Measurements from ENCODE around the gene SERPINB3.
"Not testable (repeated sequence)": the region's sequence is repeated elsewhere in the genome, so short reads cannot be mapped to it uniquely, and the experiment has no call there.

Gene SERPINB3

DNA sequence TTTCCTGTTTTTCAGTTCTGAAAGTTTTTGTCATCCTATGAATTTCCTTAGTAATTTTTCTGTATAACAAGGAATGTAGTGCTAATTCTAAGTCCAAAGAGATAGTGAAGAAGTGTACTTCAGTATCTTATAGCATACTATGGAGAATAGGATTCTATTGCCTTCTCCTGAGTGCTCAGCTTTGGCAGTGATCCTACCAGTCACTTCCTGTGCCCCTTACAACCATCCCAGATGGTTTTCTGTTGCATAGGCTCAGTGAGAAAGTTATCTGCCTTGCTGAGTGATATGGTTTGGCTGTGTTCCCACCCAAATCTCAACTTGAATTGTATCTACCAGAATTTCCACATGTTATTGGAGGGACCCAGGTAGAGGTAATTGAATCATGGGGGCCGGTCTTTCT, 17.0 kb downstream of the SERPINB3 start:
- DNase-seq: not testable (repeated sequence)

- not testable (repeated sequence) for DNase-seq
These were observed 17.6 kb downstream of the SERPINB3 start, which contains the start of gene SERPINB4 for GRCh38 chr18:63644142-63644541. Gene SERPINB4, minus strand, starts transcription at chr18:63644256. Its CDS starts 679 bp downstream, at chr18:63643577.

DNA sequence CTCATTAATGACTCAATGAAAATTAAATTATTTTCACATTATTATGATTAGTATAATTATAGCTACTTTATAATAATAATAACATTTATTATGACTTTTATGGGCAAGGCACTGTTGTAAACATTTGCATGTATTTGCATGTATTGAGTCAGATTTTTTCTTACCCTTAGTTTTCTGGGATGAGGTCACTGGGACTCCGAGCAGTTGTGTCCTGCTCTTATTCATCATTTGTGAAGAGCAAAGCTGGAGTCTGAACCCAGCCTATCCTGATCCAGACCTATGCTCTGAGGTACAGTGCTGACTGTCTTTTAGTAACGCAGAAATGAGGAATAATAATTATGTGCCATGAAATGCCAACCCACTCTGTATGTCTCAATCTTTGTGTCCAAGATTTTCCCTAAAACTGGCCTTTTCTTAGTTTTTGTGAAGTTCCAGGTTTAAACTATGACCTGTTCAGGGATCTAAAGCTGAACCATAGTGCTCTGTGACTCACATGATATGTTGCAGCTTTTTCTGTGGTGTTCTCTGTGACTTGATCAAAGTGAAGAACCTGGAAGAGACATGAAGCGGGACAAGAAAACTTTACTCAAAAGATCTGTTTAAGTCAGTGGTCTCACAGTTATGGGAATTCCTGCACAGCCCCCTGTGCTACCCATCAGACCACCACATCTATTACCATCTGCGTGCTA, 18.9 kb downstream of the SERPINB3 start:
- not testable (repeated sequence) for DNase-seq

DNA sequence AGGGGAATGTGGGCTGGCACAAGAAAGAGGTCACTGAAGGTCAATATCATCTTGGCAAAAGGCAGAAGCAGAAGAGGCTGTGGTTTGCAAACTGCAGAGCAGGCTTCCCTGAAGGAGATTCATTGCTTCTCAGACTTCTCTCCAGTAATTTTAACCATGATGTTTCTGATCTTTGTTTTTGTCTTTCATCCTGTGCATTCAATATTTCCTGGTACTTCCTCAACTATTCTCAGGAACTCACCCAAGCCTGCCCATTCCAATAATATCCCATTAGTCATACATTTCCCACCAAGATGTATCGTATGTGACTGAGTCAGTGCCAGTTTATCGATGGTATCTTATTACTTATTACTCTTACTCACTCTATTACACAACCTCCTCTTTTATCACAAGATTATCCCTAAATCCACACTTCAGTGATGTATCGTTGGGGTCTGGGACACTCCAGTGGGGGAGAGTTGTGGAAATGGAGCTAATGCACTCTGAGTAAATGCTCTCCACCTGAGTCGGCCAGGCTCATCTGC, 20.5 kb downstream of the SERPINB3 start:
- DNase-seq: not testable (repeated sequence)

- DNase-seq: no peak
These were observed 24.0 kb downstream of the SERPINB3 start for GRCh38 chr18:63637703-63638102.

- DNase-seq: no peak
These were observed 33.9 kb downstream of the SERPINB3 start for GRCh38 chr18:63627819-63628218.

GRCh38 chr18:63626431-63626830, 35.3 kb downstream of the SERPINB3 start:
- no peak for DNase-seq

DNA sequence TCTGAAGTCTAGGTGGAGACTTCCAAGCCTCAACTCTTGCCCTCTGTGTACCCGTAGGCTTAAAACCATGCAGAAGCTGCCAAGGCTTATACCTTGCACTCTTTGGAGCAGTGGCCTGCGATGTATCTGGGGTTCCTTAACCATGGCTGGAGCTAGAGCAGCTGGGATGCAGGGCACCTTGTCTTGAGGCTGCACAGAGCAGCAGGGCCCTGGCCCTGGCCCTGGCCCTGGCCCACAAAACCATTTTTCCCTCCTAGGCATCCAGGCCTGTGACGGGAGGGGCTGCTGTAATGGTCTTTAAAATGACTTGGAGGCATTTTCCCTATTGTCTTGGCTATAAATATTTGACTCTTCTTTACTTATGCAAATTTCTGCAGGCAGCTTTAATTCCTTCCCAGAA, 36.8 kb downstream of the SERPINB3 start:
- DNase-seq: no peak

- DNase-seq: no peak
These were observed 42.0 kb downstream of the SERPINB3 start for GRCh38 chr18:63619661-63620060.

- DNase-seq: no peak
These were observed 43.8 kb downstream of the SERPINB3 start for GRCh38 chr18:63617915-63618234.

- no peak for DNase-seq
These were observed 44.4 kb downstream of the SERPINB3 start for GRCh38 chr18:63617049-63617914.

DNA sequence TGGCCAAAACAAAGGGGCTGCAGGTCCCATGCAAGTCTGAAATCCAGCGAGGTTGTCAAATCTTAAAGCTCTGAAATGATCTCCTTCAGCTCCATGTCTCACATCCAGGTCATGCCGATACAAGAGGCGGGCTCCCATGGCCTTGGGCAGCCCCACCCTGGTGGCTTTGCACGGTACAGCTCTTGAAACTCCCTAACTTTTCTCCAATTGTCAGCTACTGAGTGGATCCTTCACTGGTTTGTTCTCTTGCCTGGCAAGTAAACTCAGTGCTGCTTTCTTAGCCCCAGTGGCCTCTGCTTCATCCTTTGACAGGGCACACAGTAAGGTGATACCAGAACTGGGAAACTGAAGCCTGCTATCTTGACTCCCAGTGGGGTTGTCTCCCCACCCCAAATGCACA, 48.3 kb downstream of the SERPINB3 start:
- DNase-seq: no peak

DNA sequence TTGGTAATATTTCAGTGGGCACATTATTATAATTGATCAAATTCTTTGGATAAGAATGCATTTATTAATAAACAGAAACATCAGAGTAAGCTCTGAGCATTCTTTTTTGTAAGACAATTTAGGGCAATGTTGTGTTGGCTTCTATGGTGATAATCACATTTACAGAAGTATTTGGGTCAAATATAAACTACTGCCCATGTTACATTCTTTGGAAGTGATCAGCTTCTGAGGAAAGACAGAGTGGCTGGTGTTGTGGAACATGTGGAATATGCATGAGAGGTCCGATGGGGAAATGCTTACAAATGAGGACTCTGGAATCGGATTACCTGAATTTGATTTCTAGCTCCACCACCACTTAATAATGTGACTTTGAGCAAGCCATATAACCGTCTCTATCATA, 55.2 kb downstream of the SERPINB3 start:
- DNase-seq: no peak
